HEK293T (cell line): ENCODE data around the gene MFSD6.

ENCODE experiments used
- ARNT ChIP-seq: fragments of 450-650 bp; IDR thresholded peaks from 2 replicates; pipeline ENCODE4 v1.6.1; 2017; ENCODE audit warnings: mild to moderate bottlenecking
- BHLHE40 ChIP-seq: fragments of 450-650 bp; IDR thresholded peaks from 2 replicates; pipeline ENCODE4 v1.6.1; 2016; ENCODE audit warnings: mild to moderate bottlenecking, moderate library complexity, borderline replicate concordance
- ELF4 ChIP-seq: fragments of 450-650 bp; IDR thresholded peaks from 2 replicates; pipeline ENCODE4 v1.6.1; 2017; ENCODE audit warnings: antibody characterized with exemption
- FOXA1 ChIP-seq: fragments of 450-650 bp; IDR thresholded peaks from 2 replicates; pipeline ENCODE4 v1.6.1; 2016; ENCODE audit warnings: mild to moderate bottlenecking
- FOXM1 ChIP-seq: fragments of 450-650 bp; IDR thresholded peaks from 2 replicates; pipeline ENCODE4 v1.6.1; 2017; ENCODE audit warnings: mild to moderate bottlenecking, borderline replicate concordance
- HDGF ChIP-seq: fragments of 450-650 bp; IDR thresholded peaks from 2 replicates; pipeline ENCODE4 v1.6.1; 2017; ENCODE audit warnings: antibody characterized with exemption, borderline replicate concordance
- SP1 ChIP-seq: fragments of 450-650 bp; IDR thresholded peaks from 2 replicates; pipeline ENCODE4 v1.6.1; 2017
- SUZ12 ChIP-seq: fragments of 450-650 bp; IDR thresholded peaks from 2 replicates; pipeline ENCODE4 v1.6.1; 2016; ENCODE audit warnings: mild to moderate bottlenecking
- TARDBP ChIP-seq: fragments of 450-650 bp; IDR thresholded peaks from 2 replicates; pipeline ENCODE4 v1.6.1; 2016
- ZNF384 ChIP-seq: fragments of 450-650 bp; IDR thresholded peaks from 2 replicates; pipeline ENCODE4 v1.6.1; 2016
- TF ChIP-seq, protein P1 (sequence below): fragments of 450-650 bp; IDR thresholded peaks from 2 replicates; pipeline ENCODE4 v1.6.1; 2016

DNA sequence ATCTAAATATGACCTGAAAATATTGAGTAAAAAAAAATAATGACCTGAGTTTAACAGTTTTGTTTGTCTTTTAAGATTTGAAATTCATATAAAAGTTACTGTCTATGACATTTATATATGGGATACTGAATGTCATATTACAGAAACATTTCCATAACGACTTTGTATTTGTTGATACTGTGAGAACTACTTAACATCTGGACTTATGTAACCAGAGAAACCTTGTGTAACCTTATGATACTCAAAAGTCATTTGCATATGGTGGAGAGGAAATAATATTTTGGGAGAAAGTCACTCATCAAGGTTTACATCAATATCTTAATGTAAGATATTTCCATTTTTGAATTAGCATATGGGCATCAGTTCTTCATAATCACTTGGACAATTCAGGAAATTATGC is 12.6 kb downstream of the MFSD6 start:
- TF ChIP-seq SP1 (no peak), ARNT (no peak), FOXM1 (no peak), TARDBP (no peak), ZNF384 (no peak), HDGF (no peak), BHLHE40 (no peak), ELF4 (no peak), SUZ12 (no peak), FOXA1 (no peak)
- TF ChIP-seq, protein P1, sequence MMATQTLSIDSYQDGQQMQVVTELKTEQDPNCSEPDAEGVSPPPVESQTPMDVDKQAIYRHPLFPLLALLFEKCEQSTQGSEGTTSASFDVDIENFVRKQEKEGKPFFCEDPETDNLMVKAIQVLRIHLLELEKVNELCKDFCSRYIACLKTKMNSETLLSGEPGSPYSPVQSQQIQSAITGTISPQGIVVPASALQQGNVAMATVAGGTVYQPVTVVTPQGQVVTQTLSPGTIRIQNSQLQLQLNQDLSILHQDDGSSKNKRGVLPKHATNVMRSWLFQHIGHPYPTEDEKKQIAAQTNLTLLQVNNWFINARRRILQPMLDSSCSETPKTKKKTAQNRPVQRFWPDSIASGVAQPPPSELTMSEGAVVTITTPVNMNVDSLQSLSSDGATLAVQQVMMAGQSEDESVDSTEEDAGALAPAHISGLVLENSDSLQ = no peak
